Activated T-helper 1 cell treated with anti-CD3 and anti-CD28 coated beads, Interleukin-12 subunit alpha, Interleukin-12 subunit beta, Interleukin-2, Interleukin-4 antibody, amounts not matched to agents 30 ng/mL and 10 ng/mL and 1 ng/mL, durations not matched to agents 14 hours and 24 hours and 36 hours (primary cell): Measurements from ENCODE around the gene ACMSD. TPM values are rescaled to one million over a fixed set of nuclear protein-coding genes. Genes with fewer than 3 reads are reported as not detected.

Experiments used
- DNase-seq: peaks from one replicate; pipeline ENCODE4 v3.0.0; 2021; ENCODE audit warnings: low spot score
- H3K27ac Mint-ChIP-seq: one replicate; pipeline ENCODE4 v1.8.0; 2021; ENCODE audit warnings: mild to moderate bottlenecking, mixed read lengths
- H3K27me3 Mint-ChIP-seq: one replicate; pipeline ENCODE4 v1.8.0; 2022; ENCODE audit warnings: mild to moderate bottlenecking, moderate library complexity, mixed read lengths; ENCODE audit not compliant: insufficient read depth
- H3K36me3 Mint-ChIP-seq: one replicate; pipeline ENCODE4 v1.8.0; 2021; ENCODE audit warnings: low read depth, mixed read lengths
- H3K4me1 Mint-ChIP-seq: one replicate; pipeline ENCODE4 v1.8.0; 2021; ENCODE audit warnings: low read depth, mixed read lengths
- H3K4me3 Mint-ChIP-seq: one replicate; pipeline ENCODE4 v1.8.0; 2021; ENCODE audit warnings: mild to moderate bottlenecking, moderate library complexity, mixed read lengths
- H3K9me3 Mint-ChIP-seq: one replicate; pipeline ENCODE4 v1.8.0; 2021; ENCODE audit warnings: mixed read lengths
- intact Hi-C: fragments of 100-400 bp; cut with micrococcal nuclease; formaldehyde crosslinking; loops from one replicate; pipeline ENCODE4 v1.15.1; 2024
- total RNA-seq: library from RNA; stranded (reverse); gene quantifications from 2 replicates; pipeline ENCODE4 v1.2.3, GENCODE V29; 2022

Gene ACMSD
- total RNA-seq, 1 donor from 2014 or later: not detected

- no peak overlapping the region for H3K27ac Mint-ChIP-seq
- peaks cover 37% of the 10 kb centered on the region for H3K4me1 Mint-ChIP-seq
- no peak for DNase-seq
- intact Hi-C loops: no loop called here
- H3K4me3 Mint-ChIP-seq: no peak overlapping the region
- H3K27me3 Mint-ChIP-seq: no peaks in the 10 kb centered on the region
- H3K36me3 Mint-ChIP-seq: peaks cover 50% of the 10 kb centered on the region
- H3K9me3 Mint-ChIP-seq: no peaks in the 10 kb centered on the region
Observed at GRCh38 chr2:134946073-134946472, 107.7 kb downstream of the ACMSD start.

GRCh38 chr2:134949981-134950708, 111.7 kb downstream of the ACMSD start:
- Mint-ChIP-seq H3K4me3 (no peak overlapping the region), H3K36me3 (peaks cover 55% of the 10 kb centered on the region), H3K4me1 (peaks cover 37% of the 10 kb centered on the region), H3K27me3 (no peaks in the 10 kb centered on the region), H3K9me3 (no peaks in the 10 kb centered on the region), H3K27ac (peak overlapping the region; percentile 77)
- intact Hi-C loops: loop anchor here (2.0 kb wide), 1 partner anchor 15 kb away; no protein-coding TSS in a partner anchor
- DNase-seq: no peak

GRCh38 chr2:134950886-134951285, 112.5 kb downstream of the ACMSD start:
- Mint-ChIP-seq H3K36me3 (peaks cover 48% of the 10 kb centered on the region), H3K4me3 (no peak overlapping the region), H3K4me1 (peaks cover 29% of the 10 kb centered on the region), H3K27ac (no peak overlapping the region), H3K9me3 (no peaks in the 10 kb centered on the region), H3K27me3 (no peaks in the 10 kb centered on the region)
- no peak for DNase-seq
- intact Hi-C loops: loop anchor here (2.0 kb wide), 1 partner anchor 16 kb away; no protein-coding TSS in a partner anchor

Other genes with a start within 250 kb of the ACMSD start
- 0.12 and 0.21 TPM in 2 replicates for gene TMEM163, start 119.6 kb upstream of the ACMSD start, total RNA-seq
- gene CCNT2, start 80.2 kb downstream of the ACMSD start, total RNA-seq: 41.4 and 43.7 TPM in 2 replicates
- gene MAP3K19, start 208.8 kb downstream of the ACMSD start, total RNA-seq: not detected in 2 replicates
- gene RAB3GAP1, start 213.7 kb downstream of the ACMSD start, total RNA-seq: 23.4 and 25.6 TPM in 2 replicates